NOMO-1 treated with DMSO at 0.1 percent for 48 hours (cell line): ENCODE results near the gene HS3ST3A1.
A peak's percentile ranks its signal among the peaks of the same experiment; 100 is the strongest.

Source experiments
- DNase-seq: peaks from one replicate; lab custom pipeline; 2025; ENCODE audit not compliant: unreplicated experiment; lab: John Stamatoyannopoulos, UW

Gene HS3ST3A1

GRCh38 chr17:13540546-13540945 is 61.2 kb downstream of the HS3ST3A1 start:
- DNase-seq: no peak

GRCh38 chr17:13539421-13539820 is 62.3 kb downstream of the HS3ST3A1 start:
- no peak for DNase-seq

- no peak for DNase-seq
Measured at GRCh38 chr17:13538841-13539411, 62.8 kb downstream of the HS3ST3A1 start.

GRCh38 chr17:13537871-13538643 is 63.7 kb downstream of the HS3ST3A1 start:
- DNase-seq: no peak

- no peak for DNase-seq
Measured at GRCh38 chr17:13537167-13537731, 64.5 kb downstream of the HS3ST3A1 start.

GRCh38 chr17:13534946-13535345 is 66.8 kb downstream of the HS3ST3A1 start:
- no peak for DNase-seq

- no peak for DNase-seq
Measured at GRCh38 chr17:13531721-13532120, 70.0 kb downstream of the HS3ST3A1 start.

GRCh38 chr17:13525876-13526275 is 75.9 kb downstream of the HS3ST3A1 start:
- no peak for DNase-seq

GRCh38 chr17:13523164-13523563 is 78.6 kb downstream of the HS3ST3A1 start:
- DNase-seq: no peak

- DNase-seq: no peak
Measured at GRCh38 chr17:13522749-13523148, 79.0 kb downstream of the HS3ST3A1 start.

- no peak for DNase-seq
Measured at GRCh38 chr17:13521784-13522183, 79.9 kb downstream of the HS3ST3A1 start.

- no peak for DNase-seq
Measured at GRCh38 chr17:13520899-13521572, 80.7 kb downstream of the HS3ST3A1 start.

GRCh38 chr17:13518261-13519000 is 83.3 kb downstream of the HS3ST3A1 start:
- no peak for DNase-seq

- DNase-seq: no peak
Measured at GRCh38 chr17:13513039-13513405, 88.7 kb downstream of the HS3ST3A1 start.

- no peak for DNase-seq
Measured at GRCh38 chr17:13510062-13510461, 91.7 kb downstream of the HS3ST3A1 start.

GRCh38 chr17:13509527-13509926 is 92.2 kb downstream of the HS3ST3A1 start:
- no peak for DNase-seq

- DNase-seq: peak; percentile 29
Measured at GRCh38 chr17:13508896-13509295, 92.8 kb downstream of the HS3ST3A1 start.

- DNase-seq: no peak
Measured at GRCh38 chr17:13503526-13503925, 98.2 kb downstream of the HS3ST3A1 start.

GRCh38 chr17:13502263-13502662 is 99.5 kb downstream of the HS3ST3A1 start:
- DNase-seq: no peak

GRCh38 chr17:13500947-13501346 is 100.8 kb downstream of the HS3ST3A1 start:
- DNase-seq: no peak

GRCh38 chr17:13498184-13498583 is 103.5 kb downstream of the HS3ST3A1 start:
- DNase-seq: peak; percentile 25
